Neural progenitor cell (in vitro differentiated cells): ENCODE results near the gene CDT1. TPM values are rescaled to one million over a fixed set of nuclear protein-coding genes. Genes with fewer than 3 reads are reported as not detected.
A peak's percentile ranks its signal among the peaks of the same experiment; 100 is the strongest.

Experiments
- DNase-seq: peaks from one replicate; pipeline ENCODE4 v3.0.0-alpha.2; 2016; ENCODE audit warnings: low spot score
- H2AFZ ChIP-seq: fragments of 200-600 bp; sonication (generic); replicated peaks from 2 replicates; pipeline ENCODE4 v1.6.1; 2016; ENCODE audit warnings: antibody characterized with exemption
- H3F3A ChIP-seq: fragments of 200-600 bp; sonication (generic); 2 replicates; pipeline ENCODE4 v1.6.1; 2016; ENCODE audit warnings: antibody characterized with exemption, low read depth
- H3K27ac ChIP-seq: fragments of 200-600 bp; sonication (generic); 2 replicates; pipeline ENCODE4 v1.5.1; 2016; ENCODE audit warnings: mild to moderate bottlenecking
- H3K27me3 ChIP-seq: fragments of 200-600 bp; sonication (generic); 2 replicates; pipeline ENCODE4 v1.6.1; 2016; ENCODE audit warnings: mild to moderate bottlenecking, moderate library complexity
- H3K36me3 ChIP-seq: fragments of 200-600 bp; sonication (generic); 2 replicates; pipeline ENCODE4 v1.5.1; 2016
- H3K4me1 ChIP-seq: fragments of 200-600 bp; sonication (generic); 2 replicates; pipeline ENCODE4 v1.6.1; 2016; ENCODE audit warnings: mixed run types
- H3K4me2 ChIP-seq: fragments of 200-600 bp; sonication (generic); 2 replicates; pipeline ENCODE4 v1.6.1; 2016
- H3K4me3 ChIP-seq: fragments of 200-600 bp; sonication (generic); 2 replicates; pipeline ENCODE4 v1.5.1; 2016
- H3K79me2 ChIP-seq: fragments of 200-600 bp; sonication (generic); 2 replicates; pipeline ENCODE4 v1.6.1; 2016; ENCODE audit warnings: low read depth
- H3K9ac ChIP-seq: fragments of 200-600 bp; sonication (generic); 2 replicates; pipeline ENCODE4 v1.6.1; 2016
- H3K9me3 ChIP-seq: fragments of 200-600 bp; sonication (generic); 2 replicates; pipeline ENCODE4 v1.5.1; 2016; ENCODE audit warnings: low read depth
- H4K20me1 ChIP-seq: fragments of 200-600 bp; sonication (generic); 2 replicates; pipeline ENCODE4 v1.6.1; 2016; ENCODE audit warnings: low read depth
- H3K27ac Mint-ChIP-seq: 3 replicates; pipeline ENCODE4 v1.8.0; 2021; ENCODE audit warnings: mixed read lengths
- H3K27me3 Mint-ChIP-seq: 2 replicates; pipeline ENCODE4 v1.8.0; 2022; ENCODE audit warnings: low read depth, mild to moderate bottlenecking, inconsistent platforms, moderate library complexity, mixed read lengths; ENCODE audit not compliant: insufficient read depth
- H3K36me3 Mint-ChIP-seq: 3 replicates; pipeline ENCODE4 v1.8.0; 2021; ENCODE audit warnings: mixed read lengths
- H3K4me1 Mint-ChIP-seq: 3 replicates; pipeline ENCODE4 v1.8.0; 2021; ENCODE audit warnings: mixed read lengths
- H3K4me3 Mint-ChIP-seq: 3 replicates; pipeline ENCODE4 v1.8.0; 2021; ENCODE audit warnings: mild to moderate bottlenecking, moderate library complexity, mixed read lengths
- H3K9me3 Mint-ChIP-seq: 3 replicates; pipeline ENCODE4 v1.8.0; 2020; ENCODE audit warnings: mixed read lengths
- EZH2 ChIP-seq: fragments of 200-600 bp; sonication (generic); IDR thresholded peaks from 2 replicates; pipeline ENCODE4 v1.6.1; 2017; ENCODE audit warnings: antibody characterized with exemption, mild to moderate bottlenecking, moderate library complexity
- EZH2phosphoT487 ChIP-seq: fragments of 200-600 bp; sonication (generic); IDR thresholded peaks from 2 replicates; pipeline ENCODE4 v1.6.1; 2017; ENCODE audit warnings: antibody characterized with exemption
- total RNA-seq: library from RNA; depleted of rRNA; stranded (reverse); fragments of >200 nt; gene quantifications from 2 replicates; pipeline ENCODE4 v1.2.3, GENCODE V29; 2015; ENCODE audit warnings: low replicate concordance
- TF ChIP-seq, protein P1 (sequence below): fragments of 200-600 bp; sonication (generic); IDR thresholded peaks from 2 replicates; pipeline ENCODE4 v1.5.1; 2017; ENCODE audit warnings: antibody characterized with exemption, mild to moderate bottlenecking

CDT1 gene
- total RNA-seq, 1 donor from 2014 or later = 7.8 TPM

- peaks cover 3% of the 10 kb centered on the region for H3K27me3 Mint-ChIP-seq
- Histone ChIP-seq H2AFZ (no peak overlapping the region), H3K36me3 (no peaks in the 10 kb centered on the region)
These were observed 14.4 kb downstream of the CDT1 start for GRCh38 chr16:88817785-88818574.

DNA sequence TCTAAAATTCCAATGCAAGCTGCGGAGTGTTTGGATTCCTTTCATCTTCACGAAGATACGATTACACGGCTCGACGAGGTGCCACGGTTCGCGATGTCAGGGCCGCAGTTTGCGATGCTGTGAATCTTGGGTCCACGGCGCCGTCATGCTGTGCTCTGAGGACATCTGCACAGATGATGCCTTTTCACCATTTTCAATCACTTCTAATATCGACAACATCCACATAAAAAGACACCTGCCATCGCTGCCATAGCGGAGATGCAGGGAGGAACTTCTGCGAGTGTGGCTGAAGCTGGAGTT, 14.9 kb downstream of the CDT1 start:
- Histone ChIP-seq H3K4me3 (no peak overlapping the region), H3F3A (no peaks in the 10 kb centered on the region), H2AFZ (no peak overlapping the region), H4K20me1 (no peaks in the 10 kb centered on the region), H3K27ac (no peak overlapping the region), H3K27me3 (no peaks in the 10 kb centered on the region), H3K9me3 (no peaks in the 10 kb centered on the region), H3K79me2 (no peaks in the 10 kb centered on the region), H3K9ac (no peak overlapping the region), H3K4me1 (no peaks in the 10 kb centered on the region), H3K36me3 (no peaks in the 10 kb centered on the region), H3K4me2 (no peak overlapping the region)
- no peak overlapping the region for H3K27ac Mint-ChIP-seq
- no peaks in the 10 kb centered on the region for H3K9me3 Mint-ChIP-seq
- H3K4me3 Mint-ChIP-seq = peak overlapping the region; percentile 22
- TF ChIP-seq EZH2 (no peak), EZH2phosphoT487 (no peak)
- TF ChIP-seq, protein P1, sequence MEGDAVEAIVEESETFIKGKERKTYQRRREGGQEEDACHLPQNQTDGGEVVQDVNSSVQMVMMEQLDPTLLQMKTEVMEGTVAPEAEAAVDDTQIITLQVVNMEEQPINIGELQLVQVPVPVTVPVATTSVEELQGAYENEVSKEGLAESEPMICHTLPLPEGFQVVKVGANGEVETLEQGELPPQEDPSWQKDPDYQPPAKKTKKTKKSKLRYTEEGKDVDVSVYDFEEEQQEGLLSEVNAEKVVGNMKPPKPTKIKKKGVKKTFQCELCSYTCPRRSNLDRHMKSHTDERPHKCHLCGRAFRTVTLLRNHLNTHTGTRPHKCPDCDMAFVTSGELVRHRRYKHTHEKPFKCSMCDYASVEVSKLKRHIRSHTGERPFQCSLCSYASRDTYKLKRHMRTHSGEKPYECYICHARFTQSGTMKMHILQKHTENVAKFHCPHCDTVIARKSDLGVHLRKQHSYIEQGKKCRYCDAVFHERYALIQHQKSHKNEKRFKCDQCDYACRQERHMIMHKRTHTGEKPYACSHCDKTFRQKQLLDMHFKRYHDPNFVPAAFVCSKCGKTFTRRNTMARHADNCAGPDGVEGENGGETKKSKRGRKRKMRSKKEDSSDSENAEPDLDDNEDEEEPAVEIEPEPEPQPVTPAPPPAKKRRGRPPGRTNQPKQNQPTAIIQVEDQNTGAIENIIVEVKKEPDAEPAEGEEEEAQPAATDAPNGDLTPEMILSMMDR = no peak
- peaks cover 3% of the 10 kb centered on the region for H3K4me1 Mint-ChIP-seq
- H3K27me3 Mint-ChIP-seq = peaks cover 3% of the 10 kb centered on the region
- no peak for DNase-seq
- H3K36me3 Mint-ChIP-seq = peaks cover 3% of the 10 kb centered on the region

More at GRCh38 chr16:88817785-88818574, 14.4 kb downstream of the CDT1 start:
- Mint-ChIP-seq H3K9me3 (no peaks in the 10 kb centered on the region), H3K4me1 (peaks cover 3% of the 10 kb centered on the region), H3K4me3 (no peak overlapping the region), H3K36me3 (peaks cover 3% of the 10 kb centered on the region), H3K27ac (no peak overlapping the region)
- no peaks in the 10 kb centered on the region for H3K79me2 ChIP-seq
- TF ChIP-seq EZH2 (no peak), EZH2phosphoT487 (no peak)
- TF ChIP-seq, protein P1 = no peak
- no peak overlapping the region for H3K4me3 ChIP-seq
- H3K9me3 ChIP-seq = no peaks in the 10 kb centered on the region
- no peak overlapping the region for H3K4me2 ChIP-seq
- H3F3A ChIP-seq = peaks cover 2% of the 10 kb centered on the region
- no peaks in the 10 kb centered on the region for H4K20me1 ChIP-seq
- no peak overlapping the region for H3K27ac ChIP-seq
- no peaks in the 10 kb centered on the region for H3K4me1 ChIP-seq
- H3K27me3 ChIP-seq = no peaks in the 10 kb centered on the region
- no peak overlapping the region for H3K9ac ChIP-seq
- DNase-seq = no peak

GRCh38 chr16:88819126-88819525, 15.5 kb downstream of the CDT1 start:
- H3K9ac ChIP-seq = no peak overlapping the region
- no peaks in the 10 kb centered on the region for H3K36me3 ChIP-seq
- no peak overlapping the region for H2AFZ ChIP-seq
- H4K20me1 ChIP-seq = no peaks in the 10 kb centered on the region
- Mint-ChIP-seq H3K36me3 (peaks cover 3% of the 10 kb centered on the region), H3K27me3 (peaks cover 3% of the 10 kb centered on the region), H3K4me3 (no peak overlapping the region), H3K9me3 (no peaks in the 10 kb centered on the region), H3K27ac (no peak overlapping the region), H3K4me1 (peaks cover 3% of the 10 kb centered on the region)
- H3K27ac ChIP-seq = no peak overlapping the region
- no peaks in the 10 kb centered on the region for H3F3A ChIP-seq
- TF ChIP-seq, protein P1 = no peak
- no peak for TF ChIP-seq EZH2
- no peak for TF ChIP-seq EZH2phosphoT487
- no peak overlapping the region for H3K4me2 ChIP-seq
- no peaks in the 10 kb centered on the region for H3K9me3 ChIP-seq
- H3K4me3 ChIP-seq = no peak overlapping the region
- H3K79me2 ChIP-seq = no peaks in the 10 kb centered on the region
- no peaks in the 10 kb centered on the region for H3K4me1 ChIP-seq
- DNase-seq = no peak
- no peaks in the 10 kb centered on the region for H3K27me3 ChIP-seq
